AG09309 (cell line): ENCODE data around the gene NTRK2.

Experiments used
- DNase-seq: peaks from one replicate; pipeline ENCODE4 v3.0.0-alpha.2; 2010; ENCODE audit warnings: low read depth
- H3K4me3 ChIP-seq: 2 replicates; pipeline ENCODE4 v1.5.1; 2011; ENCODE audit warnings: mild to moderate bottlenecking, low read depth, low read length, moderate library complexity; ENCODE audit not compliant: control insufficient read depth
- TF ChIP-seq, protein P1 (sequence below): IDR thresholded peaks from 2 replicates; pipeline ENCODE4 v1.5.1; 2011; ENCODE audit warnings: mild to moderate bottlenecking, low read depth, low read length, inconsistent platforms; ENCODE audit not compliant: insufficient read depth, control insufficient read depth; ENCODE audit errors: missing control alignments

The NTRK2 gene

DNA sequence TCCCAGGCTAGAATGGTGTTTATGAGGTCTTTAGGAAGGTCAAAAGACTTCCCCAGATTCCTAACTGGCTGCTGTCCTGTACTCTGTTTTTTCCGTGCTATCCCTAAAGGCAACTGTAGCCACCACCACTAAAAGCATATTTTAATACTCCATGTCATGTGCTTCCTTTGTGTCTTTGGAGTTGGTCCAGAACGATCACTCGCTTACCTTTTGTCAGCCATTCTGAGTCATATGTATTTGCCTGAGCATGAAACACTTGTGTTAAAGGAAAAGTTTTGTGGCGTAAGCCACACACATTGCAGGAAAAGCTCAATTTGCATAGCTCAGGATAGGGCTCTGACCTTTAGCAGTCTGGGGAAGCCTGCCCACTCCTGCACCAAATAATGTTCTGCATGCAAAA is 299.6 kb downstream of the NTRK2 start:
- TF ChIP-seq, protein P1, sequence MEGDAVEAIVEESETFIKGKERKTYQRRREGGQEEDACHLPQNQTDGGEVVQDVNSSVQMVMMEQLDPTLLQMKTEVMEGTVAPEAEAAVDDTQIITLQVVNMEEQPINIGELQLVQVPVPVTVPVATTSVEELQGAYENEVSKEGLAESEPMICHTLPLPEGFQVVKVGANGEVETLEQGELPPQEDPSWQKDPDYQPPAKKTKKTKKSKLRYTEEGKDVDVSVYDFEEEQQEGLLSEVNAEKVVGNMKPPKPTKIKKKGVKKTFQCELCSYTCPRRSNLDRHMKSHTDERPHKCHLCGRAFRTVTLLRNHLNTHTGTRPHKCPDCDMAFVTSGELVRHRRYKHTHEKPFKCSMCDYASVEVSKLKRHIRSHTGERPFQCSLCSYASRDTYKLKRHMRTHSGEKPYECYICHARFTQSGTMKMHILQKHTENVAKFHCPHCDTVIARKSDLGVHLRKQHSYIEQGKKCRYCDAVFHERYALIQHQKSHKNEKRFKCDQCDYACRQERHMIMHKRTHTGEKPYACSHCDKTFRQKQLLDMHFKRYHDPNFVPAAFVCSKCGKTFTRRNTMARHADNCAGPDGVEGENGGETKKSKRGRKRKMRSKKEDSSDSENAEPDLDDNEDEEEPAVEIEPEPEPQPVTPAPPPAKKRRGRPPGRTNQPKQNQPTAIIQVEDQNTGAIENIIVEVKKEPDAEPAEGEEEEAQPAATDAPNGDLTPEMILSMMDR: no peak
- no peak for DNase-seq
- H3K4me3 ChIP-seq: no peak overlapping the region

DNA sequence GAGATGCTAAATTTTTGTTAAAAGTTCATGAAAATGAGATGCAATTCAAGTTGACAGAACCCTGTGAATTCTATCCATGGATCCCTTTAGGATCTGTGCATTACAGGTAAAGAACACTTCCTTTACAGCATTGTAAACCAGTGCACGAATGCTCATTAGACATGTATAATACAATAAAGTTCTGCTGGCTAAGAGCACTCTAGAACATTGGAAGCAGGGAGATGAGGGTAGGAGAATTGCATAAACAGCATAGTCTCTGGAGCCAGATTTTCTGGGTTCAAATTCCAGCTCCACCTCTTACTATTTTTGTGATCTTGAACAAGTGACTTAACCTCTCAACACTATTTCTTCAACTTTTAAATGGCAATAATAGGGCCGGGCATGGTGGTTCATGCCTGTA is 300.2 kb downstream of the NTRK2 start:
- TF ChIP-seq, protein P1: no peak
- no peak for DNase-seq
- no peak overlapping the region for H3K4me3 ChIP-seq

DNA sequence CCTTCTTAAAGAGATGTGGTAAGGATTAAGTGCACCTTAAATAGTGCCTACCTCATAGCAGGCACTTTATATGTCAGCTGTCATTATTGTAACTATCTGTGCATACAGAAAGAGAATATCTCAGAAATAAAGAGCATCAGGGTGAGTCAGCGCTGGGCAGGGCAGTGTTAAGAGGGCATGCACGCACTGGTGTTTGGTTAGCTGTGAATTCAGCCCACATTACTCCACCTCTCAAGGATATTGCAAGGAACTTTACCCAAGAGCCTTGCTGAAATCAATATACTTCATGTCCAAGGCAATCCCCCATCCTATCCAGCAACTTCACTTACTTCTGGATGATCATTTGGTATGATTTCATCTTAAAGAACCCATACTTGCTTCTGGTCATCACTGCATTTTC is 300.9 kb downstream of the NTRK2 start:
- DNase-seq: no peak
- TF ChIP-seq, protein P1: no peak
- no peak overlapping the region for H3K4me3 ChIP-seq

DNA sequence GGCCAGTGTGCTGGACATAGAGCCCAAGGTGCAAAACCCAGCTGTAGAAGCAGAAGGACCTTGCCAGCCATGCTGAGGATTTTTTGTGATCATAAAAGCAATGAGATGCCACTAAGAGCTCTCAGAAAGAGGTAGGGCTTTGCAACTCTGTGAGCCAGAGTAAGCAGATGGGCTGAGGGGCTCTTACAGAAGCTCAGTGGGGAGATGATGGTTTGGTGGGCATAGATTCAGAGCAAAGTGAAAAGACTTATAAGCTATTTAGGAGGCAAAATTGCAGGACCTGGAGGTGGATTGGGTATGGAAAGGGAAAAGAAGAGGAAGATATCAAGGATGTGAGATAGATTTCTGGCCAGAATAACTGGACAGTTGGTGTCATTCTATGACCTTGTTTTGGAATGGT is 302.0 kb downstream of the NTRK2 start:
- H3K4me3 ChIP-seq: no peak overlapping the region
- TF ChIP-seq, protein P1: no peak

DNA sequence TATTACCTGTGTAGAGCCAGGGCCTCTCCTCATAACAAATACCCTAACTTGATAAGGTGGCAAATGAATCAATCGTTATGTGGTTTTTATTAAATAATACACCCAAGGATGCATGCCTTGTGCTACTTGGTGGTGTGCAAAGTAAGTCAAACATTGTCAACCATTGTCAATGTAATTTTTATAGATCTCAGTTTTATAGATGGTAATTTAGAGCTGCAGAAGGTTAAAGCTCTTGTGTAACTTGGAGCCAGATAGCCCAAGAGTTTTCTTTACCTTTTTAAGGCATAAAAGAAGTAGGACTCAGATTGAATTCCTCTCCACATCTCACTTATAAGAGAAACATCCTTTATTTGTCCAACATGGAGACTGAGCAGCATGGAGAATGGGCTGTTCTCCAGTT is 304.7 kb downstream of the NTRK2 start:
- H3K4me3 ChIP-seq: no peak overlapping the region
- no peak for DNase-seq
- TF ChIP-seq, protein P1: no peak

More for the DNA sequence above, 302.0 kb downstream of the NTRK2 start:
- DNase-seq: no peak

DNA sequence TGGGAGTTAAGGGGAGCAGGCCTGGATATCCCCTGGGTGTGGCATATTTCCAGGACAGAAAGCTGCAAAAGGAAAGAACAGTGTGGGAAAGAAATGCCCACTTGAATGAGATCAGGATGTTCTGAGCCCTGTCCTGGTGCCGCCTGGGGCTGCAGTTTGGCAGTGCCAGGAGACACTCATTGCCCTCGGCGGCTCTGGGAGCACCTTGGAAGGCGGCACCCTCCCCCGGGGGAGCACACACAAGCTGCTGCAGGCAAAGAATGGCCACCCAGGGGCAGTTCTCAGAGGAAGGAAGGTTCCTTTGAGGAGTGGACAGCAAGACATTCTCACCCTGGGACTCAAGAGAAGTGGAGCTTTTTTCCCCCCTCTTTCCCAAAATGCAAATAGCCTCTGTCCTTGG is 305.3 kb downstream of the NTRK2 start:
- no peak overlapping the region for H3K4me3 ChIP-seq
- TF ChIP-seq, protein P1: no peak
- no peak for DNase-seq

DNA sequence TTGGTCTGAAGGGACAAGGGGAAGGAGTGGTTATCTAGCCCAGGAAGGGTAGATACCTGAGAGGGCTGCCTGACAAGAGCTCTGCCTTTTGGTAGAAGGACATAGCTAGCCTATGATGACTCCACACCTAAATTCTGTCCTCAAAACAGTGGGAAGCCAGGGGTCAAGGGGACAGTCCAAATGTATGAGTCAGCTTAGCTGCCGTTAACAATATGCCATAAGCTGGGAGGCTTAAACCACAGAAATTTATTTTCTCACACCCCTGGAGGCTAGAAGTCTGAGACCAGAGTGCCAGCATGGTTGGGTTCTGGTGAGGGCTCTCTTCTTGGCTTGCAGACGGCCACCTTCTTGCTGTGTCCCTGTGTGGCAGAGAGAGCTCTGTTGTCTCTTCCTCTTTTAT is 306.4 kb downstream of the NTRK2 start:
- DNase-seq: no peak
- TF ChIP-seq, protein P1: no peak
- H3K4me3 ChIP-seq: no peak overlapping the region
